Skin of body (tissue), 2 donors: ENCODE measurements around the gene RTKN2. TPM values are rescaled to one million over a fixed set of nuclear protein-coding genes. Genes with fewer than 3 reads are reported as not detected.

Experiments used
- DNase-seq: peaks from one replicate; lab custom pipeline; 2025; lab: John Stamatoyannopoulos, UW
- total RNA-seq: library from RNA; depleted of rRNA; stranded (reverse); fragments of >200 nt; gene quantifications from one replicate; pipeline ENCODE4 v1.2.3, GENCODE V29; 2014

The RTKN2 gene
- total RNA-seq, 1 donor from 2014 or later: 6.5 TPM

DNA sequence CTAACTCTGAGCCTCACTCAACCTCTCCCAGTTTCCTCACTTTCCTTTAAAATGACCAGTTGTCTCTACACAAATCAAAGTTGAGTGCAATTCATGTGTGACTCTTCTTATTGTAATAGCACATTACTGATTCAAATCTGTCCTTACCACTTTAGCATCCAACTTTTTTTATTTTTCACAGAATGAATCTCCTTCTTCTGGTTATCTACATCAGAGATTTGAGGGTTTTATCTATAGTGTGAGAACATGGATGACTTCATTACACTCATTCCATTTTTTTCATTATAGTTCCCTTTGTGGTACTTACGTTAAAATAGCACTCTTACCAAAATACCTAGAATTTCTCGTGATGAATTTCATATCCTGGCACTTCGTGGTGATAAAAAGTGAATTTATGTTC, 43.3 kb downstream of the RTKN2 start:
- no peak for DNase-seq

DNA sequence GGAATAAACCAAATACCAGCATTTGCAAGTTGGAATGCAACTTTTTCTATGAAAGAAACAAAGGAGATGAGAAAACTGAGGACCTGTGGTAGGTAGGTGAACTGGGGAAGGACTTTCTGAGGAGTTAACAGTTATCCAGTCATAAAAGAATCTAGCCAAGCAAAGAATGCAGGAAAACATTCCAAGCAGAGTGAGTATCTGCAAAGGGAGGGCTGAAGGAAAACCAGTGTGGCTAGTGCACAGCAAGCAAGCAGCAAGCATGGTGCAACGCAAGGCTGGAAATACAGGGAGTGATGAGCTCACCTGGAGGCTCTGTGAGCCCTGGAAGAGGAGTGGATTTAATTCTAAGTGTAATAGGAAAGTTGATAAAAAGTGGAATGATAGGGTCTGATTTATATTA, 44.0 kb downstream of the RTKN2 start:
- DNase-seq: no peak

DNA sequence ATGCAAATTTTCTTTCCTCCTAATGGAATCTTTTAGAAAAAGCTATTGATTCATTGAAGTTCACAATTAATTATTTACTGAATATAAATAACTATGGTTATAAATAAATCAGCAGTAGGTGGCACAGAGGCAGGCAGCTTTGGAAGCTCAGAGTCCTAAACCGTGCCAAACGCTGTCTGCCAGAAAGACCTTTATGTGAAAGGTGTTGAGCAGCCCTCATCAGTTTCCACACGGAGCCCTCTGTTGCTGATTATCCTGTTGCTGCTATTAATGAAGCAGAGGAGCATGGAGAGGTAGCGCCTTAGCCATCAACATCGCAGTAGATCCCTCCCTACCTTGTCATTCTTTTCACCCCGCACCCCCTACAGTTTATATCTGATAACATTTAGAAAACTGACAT, 51.0 kb downstream of the RTKN2 start:
- DNase-seq: no peak

DNA sequence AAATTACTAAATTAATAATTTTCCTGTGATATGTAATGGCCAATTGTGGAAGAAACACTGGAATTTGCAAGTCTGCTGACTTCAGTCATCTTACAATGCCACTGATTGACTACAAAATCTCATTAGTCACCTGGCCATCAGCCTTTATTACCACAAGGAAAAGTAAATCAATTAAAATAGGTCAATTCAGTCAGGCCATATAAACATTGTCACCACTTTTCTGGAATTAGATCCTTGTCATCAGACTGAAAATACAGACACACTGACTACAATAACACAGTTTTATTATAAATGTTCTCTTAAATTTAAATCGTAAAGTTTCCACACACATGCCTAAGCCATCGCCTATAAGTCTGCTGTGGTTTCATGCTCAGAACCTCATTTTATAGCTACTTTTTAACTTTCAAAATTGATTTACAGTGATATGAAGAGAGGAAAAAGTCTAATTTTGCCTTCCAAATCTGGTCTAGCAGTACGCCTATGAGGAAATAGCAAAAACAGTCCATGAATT, 54.2 kb downstream of the RTKN2 start:
- DNase-seq: no peak

DNA sequence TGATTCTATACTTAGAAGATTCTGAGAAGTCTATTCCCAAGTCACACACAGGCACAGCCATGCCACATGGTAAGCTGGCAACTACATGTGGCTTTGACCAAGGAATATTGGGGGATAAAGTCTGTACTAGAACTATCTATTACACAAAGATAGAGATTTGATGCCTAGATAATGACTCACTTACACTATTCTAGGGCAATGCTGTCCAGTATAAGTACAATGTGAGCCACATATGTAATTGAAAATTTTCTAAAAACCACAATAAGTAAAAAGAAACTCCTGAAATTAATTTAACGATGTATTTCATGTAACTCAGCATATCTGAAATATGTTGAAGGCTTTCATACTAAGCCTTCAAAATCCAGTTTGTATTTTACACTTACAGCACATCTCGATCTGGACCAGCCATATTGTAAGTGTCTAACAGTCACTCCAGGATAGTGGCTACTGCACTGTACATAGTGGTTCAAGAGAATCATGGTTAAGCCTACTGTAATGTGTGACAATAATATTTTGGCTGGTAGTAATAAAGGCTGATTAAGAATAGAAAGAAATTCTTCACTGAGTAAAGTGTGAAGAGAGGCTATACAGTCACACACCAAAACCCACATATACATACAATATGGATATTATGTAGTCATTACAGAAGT, 62.8 kb downstream of the RTKN2 start:
- no peak for DNase-seq

DNA sequence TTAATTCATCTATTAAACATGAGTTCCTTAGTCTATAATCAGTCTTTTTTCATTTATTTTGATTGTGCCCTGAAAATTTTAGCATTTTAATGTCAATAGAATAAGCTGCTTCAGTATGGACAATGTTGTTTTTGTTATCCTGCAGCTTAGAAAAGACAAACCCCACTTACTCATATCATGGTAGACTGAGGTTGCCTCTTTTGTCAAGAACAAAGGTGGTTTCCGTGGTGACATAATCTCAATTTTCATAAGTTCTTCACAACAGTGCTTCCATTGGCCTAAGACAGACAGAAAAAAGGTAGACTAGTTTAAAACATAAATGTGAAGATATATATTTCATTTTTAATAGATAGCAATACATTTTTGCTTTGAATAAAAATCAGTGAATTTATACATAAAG, 69.1 kb downstream of the RTKN2 start:
- DNase-seq: no peak

DNA sequence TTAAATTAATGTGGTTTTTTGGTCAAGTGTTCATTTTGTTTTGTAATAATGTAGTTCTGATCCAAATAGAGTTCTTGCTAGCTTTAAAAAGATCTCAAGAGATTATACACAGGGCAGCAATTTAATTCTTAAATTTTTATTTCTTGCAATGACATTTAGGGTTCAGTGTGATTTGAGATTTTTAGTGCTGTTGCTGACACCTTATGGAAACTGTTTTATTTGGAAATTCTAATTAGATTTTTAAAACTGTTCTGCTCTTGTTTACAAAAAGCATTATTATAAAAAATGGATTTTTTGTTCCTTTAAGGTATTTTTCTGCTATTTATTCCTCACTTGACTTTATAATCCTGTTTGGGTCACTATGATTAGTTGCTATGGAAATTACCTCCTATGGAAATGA, 72.1 kb downstream of the RTKN2 start:
- DNase-seq: no peak

DNA sequence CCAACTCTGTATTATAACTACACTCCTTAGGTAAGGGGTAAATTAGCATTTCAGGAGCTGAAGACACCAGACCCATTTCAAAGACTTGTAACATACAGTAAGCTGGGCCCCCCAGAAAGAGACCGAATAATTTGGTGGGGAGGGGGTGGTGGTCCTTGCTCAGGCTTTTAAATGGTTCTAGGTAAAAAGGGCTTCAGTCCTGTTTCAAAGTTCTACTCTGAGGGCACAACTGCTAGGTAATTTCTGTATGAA, 73.0 kb downstream of the RTKN2 start:
- DNase-seq: no peak

DNA sequence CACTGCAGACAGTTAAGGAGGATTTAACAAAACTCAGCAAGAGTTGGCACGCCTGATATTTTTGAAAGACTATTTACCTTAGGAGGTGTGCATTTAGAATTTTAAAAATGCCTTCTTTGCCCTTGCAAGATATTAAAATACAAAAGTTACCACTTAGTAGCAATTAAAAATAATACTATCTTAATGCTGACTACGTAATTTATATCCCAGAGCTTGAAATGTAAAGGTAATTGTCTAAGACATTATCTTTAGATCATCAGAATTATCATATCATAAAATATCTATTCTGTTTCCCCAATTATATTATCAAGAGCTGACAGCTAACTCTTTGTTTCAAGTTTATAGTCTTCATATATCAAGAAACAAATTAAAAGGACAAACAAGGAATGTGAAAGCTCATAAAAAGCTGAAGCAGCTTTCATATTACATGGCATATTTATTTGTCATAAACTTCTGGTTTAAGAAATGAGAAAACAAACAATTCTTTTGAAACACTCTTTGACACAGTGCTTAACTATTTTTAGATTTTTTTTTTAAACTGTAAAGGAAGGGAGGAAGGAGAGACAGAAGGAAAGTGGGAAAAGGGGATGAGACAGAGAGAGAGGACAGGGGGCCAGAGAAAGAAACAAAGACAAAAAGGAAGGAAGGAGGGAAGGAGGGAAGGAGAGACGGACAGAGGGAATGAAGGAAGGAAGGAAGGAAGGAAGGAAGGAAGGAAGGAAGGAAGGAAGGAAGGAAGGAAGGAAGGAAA, 73.5 kb downstream of the RTKN2 start:
- DNase-seq: no peak

DNA sequence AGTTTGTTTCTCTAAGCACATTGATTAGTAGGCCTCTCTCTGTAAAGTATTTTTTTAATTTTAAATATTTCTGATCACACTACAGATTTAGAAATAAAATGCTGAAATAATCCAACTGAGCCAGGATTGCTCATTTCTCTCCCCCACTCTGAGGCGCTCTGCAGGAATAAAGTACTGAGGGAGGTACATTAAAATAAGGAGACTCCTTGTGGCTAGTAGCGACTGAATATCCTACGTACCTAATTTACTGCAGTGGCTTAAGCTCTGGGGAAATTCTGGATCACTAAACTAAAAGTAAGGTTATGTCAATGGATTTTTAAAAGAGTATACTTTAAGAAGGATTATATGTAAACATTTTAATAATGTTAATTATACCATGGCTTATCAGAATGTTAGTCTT, 75.2 kb downstream of the RTKN2 start:
- no peak for DNase-seq

DNA sequence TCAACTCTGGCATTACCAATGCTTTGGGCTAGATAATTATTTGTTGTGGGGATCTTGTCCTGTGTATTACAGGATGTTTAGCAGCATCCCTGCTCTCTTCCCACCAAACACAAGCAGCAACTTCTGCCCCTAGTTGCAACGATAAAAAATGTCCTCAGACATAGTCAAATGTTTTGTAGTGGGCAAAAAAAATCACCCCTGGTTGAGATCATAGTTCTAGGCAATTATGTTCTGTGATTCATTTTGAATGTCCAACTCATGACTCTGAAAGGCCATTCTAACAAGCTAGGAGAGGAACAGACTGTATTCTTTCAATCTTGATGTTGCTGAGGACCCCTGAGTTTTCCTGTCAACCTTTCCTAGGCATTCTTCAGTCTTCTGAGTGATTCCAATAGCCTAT, 79.5 kb downstream of the RTKN2 start:
- no peak for DNase-seq

DNA sequence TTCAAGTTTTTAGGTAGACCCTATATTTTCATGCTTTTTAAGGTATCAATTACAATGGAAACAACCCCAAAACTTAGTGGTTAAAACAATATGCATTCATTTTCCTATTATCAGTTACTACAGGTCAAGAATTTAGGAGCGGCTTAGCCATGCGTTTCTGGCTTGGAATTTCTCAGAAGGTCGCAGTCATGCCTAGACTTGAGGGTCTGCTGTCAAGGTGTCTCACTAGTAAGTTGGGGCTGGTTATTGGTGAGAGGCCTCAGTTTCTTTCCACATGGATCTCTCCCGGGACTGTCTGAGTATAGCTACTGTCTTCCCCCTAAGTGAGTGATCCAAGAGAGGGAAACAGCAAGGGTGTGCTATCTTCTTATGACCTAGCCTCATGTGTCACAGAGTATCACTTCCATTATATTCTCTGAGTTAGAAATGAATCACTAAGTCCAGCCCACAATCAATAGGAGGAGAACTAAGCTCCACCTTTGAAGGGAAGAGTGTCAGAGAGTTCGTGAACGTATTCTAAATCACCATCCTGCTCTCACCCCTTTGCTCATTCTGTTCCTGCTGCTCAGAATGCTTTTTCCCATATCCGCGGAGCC, 80.5 kb downstream of the RTKN2 start:
- no peak for DNase-seq

DNA sequence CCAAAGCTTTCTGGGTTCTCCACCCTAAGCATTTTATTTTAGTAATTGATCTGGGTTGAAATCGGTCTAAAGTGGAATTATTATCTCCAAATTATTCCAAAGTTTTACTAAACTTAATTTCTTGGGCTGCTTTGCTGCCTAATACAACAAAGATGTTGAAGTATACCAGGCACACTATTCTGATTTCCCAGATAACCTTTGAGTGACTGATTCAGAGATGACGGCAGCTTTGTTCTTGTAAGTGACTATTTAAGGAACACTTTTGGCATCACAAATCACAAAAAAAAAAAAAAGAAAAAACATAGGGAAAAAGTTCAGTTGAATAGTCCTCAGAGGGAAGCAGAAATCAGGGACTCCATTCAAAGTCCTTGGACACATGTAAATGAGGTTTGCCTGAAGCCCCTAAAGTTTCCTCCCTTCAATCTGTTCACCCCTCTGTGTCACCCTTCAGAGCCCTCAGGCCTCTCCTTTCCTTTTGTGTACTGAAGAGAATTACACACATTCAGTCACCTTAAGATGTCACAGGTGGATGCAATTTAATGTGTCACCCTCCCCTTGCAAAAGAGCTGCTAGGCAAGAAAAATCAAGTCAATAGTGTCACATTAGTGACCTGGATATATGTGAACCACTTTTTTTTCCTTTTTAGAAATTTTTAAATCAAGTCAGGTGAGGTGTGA, 81.5 kb downstream of the RTKN2 start:
- no peak for DNase-seq

DNA sequence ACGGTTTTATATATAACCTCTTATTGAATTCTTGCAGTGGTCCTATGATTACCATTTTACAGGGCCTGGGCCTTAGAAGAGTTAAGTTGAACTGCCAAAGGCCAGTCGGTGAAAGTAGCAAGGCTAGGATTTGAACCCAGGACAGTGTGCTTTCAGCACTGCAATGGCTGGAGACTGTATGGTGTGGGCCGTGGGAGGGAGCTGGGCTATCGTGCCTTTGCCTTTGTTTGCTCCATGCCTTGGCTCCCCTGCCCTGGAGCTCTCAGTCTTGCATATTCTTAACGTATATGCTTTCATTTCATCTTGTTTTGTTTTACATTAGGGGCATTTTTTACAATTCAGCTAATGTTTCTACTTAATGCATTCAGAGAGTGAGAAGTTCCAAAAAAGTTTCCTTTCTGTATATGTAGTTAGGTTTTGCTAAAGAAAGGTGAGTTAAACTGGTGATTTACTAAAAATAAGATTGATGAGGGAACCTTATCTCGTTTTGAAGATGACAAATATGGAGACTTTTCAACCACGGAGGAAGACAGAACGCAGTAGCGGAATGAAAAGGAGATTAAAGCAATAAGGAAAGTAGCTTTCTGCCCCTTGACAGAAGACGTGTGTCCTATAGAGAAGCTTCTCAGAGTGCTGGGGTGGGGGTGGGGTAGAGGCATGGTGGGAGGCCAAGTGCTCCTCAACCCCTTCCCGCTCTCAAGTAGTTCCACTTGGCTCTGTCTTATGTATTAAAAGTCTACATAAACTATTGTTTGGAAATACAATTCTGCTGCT, 82.5 kb downstream of the RTKN2 start:
- DNase-seq: no peak

DNA sequence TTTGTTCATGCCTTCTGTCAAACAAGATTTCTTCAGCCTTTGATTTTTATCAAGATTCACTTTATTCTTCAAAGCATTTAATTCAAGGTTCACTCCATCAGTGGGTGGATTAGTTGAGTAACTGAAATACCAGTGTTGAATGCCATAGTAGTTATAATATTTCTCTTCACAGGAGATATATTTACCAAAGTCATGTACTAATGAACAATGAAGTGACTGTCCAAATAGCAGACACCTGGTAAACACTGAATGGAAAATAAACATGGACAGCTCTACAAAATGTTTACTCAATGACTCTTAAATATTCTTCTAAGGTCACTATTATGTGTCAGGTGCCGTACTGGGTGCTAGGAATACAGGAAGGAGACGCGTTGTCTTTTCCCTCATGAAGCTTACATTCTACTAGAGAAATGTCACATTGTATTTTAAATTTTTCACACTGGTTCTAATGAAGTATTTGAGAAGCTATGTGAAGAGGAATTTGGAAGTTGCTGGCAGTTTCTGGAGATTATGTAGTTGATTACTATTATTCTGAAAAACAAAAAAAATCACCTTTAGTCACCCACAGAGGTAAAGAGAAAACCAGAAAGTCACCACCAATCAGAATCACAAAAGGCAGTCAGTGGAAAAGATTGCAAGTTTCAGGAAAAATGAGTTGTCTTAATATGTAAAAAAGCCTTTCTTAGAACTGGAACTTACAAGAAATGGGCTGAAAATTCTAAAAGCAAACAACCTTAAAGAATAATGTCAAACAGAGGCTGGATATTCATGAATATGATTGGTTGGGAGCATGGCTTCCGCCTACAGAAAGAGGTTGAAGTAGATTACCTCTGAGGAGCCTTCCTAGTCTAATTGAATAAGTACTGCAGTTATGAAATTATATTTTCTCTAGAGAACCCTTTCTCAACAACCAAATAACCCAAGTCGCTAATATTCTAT, 84.5 kb downstream of the RTKN2 start:
- DNase-seq: no peak

DNA sequence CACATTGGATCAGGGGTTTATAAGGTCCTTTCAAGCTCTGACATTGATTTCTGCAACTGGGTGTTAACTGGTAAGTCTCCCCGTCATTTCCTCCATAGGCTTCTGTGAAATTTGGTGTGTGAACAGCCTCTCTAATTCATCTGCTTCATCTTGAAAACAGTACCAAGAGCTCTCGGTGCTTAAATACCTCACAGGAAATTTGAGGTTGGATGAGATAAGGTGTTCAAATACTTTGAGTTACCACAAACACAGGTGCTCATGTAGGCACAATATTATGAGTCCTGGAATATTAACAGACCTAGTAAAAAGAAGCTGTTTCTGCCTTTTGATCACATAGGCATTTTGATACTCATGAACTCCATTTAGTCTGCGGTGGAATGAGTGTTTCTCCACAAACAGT, 85.2 kb downstream of the RTKN2 start:
- DNase-seq: no peak

DNA sequence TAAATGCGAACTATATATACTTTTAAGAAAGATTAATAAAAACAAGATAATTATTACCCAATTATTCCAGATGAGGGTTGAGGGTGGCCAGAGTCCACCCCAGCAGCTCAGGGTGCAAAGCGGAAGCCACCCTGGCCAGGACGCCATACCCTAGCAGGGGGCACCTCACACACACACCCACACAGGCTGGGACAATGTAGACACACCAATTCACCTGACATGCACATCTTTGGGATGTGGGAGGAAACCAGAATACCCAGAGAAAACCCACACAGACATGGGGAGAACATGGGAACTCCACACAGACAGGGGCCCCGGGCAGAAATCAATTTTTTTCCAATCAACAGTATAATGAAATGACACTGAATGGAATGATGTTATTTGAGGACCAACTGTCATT, 86.0 kb downstream of the RTKN2 start:
- DNase-seq: no peak

DNA sequence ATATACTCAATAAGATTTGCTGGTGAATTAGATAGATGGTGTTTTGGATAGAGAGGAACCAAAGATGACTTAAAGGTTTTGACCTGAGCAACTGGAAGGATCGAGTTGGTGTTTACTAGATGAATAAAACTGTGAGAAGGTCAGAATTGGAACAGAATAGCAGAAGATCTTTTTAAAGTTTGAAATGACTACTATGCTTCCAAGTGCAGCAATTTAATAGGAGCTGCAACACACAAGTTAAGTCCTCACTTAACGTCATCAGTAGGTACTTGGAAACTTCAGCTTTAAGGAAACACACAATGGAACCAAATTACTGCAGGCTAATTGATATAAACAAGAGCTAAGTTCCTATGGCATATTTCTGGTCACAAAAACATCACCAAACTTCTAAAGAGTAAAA, 86.5 kb downstream of the RTKN2 start:
- DNase-seq: no peak

DNA sequence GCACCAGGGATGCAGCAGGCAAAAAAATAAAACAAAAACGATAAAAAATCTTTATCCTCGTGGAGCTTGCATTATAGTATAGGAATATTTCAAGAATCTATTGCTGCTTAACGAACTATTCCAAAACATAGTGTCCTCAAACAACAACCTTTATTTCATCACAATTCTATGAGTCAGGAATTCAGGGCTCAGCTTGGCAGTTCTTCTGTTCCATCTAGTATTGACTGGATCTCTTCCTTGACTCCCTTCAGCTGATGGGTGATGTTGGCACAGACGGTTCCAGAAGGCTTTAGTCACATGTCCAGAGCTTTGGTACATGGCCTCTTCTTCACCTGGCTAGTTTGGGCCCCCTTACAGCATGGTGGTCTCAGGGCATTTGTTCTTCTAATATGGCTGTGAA, 88.0 kb downstream of the RTKN2 start:
- DNase-seq: no peak

DNA sequence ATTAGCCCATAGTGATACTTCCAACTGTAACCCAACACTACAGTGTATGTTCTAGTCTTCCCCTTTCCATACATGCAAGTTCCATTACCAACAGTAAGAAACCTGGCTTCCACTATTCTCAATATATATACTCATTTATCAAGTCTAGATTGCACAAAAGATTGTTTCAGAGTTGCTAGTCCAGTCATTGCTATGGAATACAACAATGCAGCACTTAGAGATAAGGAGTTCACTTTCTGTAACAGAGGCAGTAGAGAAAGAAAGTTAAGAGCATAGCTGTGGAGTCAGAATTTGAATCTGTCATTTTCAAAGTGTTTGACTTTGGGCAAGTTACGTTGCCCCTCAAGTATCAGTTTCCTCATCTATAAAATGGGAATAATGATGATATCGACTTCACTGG, 90.1 kb downstream of the RTKN2 start:
- DNase-seq: no peak

DNA sequence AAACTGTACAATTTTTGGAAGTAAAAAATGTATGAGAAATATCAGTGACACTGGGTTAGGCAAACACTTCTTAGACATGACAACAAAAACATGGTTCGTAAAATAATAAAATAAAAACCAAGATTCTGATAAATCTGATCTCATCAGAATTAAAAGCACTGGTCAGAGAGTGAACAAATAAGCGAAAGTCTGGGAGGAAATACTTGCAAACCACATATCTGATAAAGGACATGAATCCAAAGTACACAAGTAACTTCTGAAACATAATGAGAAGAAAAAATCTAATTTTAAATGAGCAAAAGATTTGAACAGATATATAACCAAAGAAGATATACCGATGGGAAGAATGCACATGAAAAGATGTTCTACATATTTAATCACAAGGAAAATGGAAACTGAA, 91.5 kb downstream of the RTKN2 start:
- DNase-seq: no peak
